Breast epithelium (tissue), 3 donors: ENCODE measurements around the gene STARD9.

Experiments used
- CTCF ChIP-seq, 3 donors: fragments of 450-650 bp; IDR thresholded peaks; one replicate each; pipeline ENCODE4 v1.5.1; 2016 to 2017; ENCODE audit warnings: antibody characterized with exemption in 3 of 3, mild to moderate bottlenecking in 3 of 3, moderate library complexity in 3 of 3
- POLR2A ChIP-seq: fragments of 450-650 bp; IDR thresholded peaks from one replicate; pipeline ENCODE4 v1.6.1; 2016; ENCODE audit warnings: antibody characterized with exemption, mild to moderate bottlenecking, moderate library complexity

DNA sequence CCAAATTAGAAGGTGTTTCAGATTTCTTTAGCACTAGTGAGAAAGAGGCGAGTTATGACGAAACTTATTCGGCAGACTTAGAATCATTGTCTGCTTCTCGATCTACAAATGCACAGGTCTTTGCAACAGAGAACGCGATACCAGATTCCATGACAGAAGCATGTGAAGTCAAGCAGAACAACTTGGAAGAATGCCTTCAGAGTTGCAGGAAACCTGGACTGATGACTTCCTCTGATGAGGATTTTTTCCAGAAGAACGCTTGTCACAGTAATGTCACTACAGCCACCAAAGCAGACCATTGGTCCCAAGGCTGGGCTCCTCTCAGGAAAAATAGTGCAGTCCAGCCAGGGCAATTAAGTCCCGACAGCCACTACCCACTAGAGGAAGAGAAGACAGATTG lies 110.9 kb downstream of the STARD9 start:
- TF ChIP-seq CTCF (IDR thresholded peaks at IDR 0.05) = no peak
- no peak for TF ChIP-seq POLR2A
